ENCODE measurements around the gene CWC27. TPM values are rescaled to one million over a fixed set of nuclear protein-coding genes. Genes with fewer than 3 reads are reported as not detected.

The CWC27 gene
- total RNA-seq, 1 experiment from 2014 or later, result 42.7 TPM

- TF ChIP-seq, protein P1, sequence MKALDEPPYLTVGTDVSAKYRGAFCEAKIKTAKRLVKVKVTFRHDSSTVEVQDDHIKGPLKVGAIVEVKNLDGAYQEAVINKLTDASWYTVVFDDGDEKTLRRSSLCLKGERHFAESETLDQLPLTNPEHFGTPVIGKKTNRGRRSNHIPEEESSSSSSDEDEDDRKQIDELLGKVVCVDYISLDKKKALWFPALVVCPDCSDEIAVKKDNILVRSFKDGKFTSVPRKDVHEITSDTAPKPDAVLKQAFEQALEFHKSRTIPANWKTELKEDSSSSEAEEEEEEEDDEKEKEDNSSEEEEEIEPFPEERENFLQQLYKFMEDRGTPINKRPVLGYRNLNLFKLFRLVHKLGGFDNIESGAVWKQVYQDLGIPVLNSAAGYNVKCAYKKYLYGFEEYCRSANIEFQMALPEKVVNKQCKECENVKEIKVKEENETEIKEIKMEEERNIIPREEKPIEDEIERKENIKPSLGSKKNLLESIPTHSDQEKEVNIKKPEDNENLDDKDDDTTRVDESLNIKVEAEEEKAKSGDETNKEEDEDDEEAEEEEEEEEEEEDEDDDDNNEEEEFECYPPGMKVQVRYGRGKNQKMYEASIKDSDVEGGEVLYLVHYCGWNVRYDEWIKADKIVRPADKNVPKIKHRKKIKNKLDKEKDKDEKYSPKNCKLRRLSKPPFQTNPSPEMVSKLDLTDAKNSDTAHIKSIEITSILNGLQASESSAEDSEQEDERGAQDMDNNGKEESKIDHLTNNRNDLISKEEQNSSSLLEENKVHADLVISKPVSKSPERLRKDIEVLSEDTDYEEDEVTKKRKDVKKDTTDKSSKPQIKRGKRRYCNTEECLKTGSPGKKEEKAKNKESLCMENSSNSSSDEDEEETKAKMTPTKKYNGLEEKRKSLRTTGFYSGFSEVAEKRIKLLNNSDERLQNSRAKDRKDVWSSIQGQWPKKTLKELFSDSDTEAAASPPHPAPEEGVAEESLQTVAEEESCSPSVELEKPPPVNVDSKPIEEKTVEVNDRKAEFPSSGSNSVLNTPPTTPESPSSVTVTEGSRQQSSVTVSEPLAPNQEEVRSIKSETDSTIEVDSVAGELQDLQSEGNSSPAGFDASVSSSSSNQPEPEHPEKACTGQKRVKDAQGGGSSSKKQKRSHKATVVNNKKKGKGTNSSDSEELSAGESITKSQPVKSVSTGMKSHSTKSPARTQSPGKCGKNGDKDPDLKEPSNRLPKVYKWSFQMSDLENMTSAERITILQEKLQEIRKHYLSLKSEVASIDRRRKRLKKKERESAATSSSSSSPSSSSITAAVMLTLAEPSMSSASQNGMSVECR (CRISPR knock-in tag; IDR thresholded peaks at IDR 0.05; ENCODE audit: borderline replicate concordance), result no peak
- no peak for TF ChIP-seq IRF1 (CRISPR knock-in tag; IDR thresholded peaks at IDR 0.05)
These were observed 278.5 kb downstream of the CWC27 start (continued) for GRCh38 chr5:65047225-65047624.

GRCh38 chr5:65047948-65048690 is 279.4 kb downstream of the CWC27 start:
- ATAC-seq (no peak), DNase-seq (ENCODE audit: low spot score) (no peak)
- Mint-ChIP-seq H3K4me1 (no peaks in the 10 kb centered on the region), H3K27me3 (ENCODE audit: low read depth) (no peaks in the 10 kb centered on the region), H3K27ac (no peak overlapping the region), H3K36me3 (no peaks in the 10 kb centered on the region), H3K9me3 (no peaks in the 10 kb centered on the region), H3K4me3 (no peak overlapping the region)
- ChIA-PET POLR2A (no interaction called here), CTCF (interaction anchor here (1.5 kb wide), 1 partner anchor 10 kb away, joined by 3 read pairs; no protein-coding TSS in a partner anchor)
- TF ChIP-seq ZNF423 (CRISPR knock-in tag; IDR thresholded peaks at IDR 0.05) (no peak), TEAD1 (CRISPR knock-in tag; IDR thresholded peaks at IDR 0.05) (no peak), CTCF (IDR thresholded peaks at IDR 0.05) (no peak), FOXP1 (CRISPR knock-in tag; IDR thresholded peaks at IDR 0.05; ENCODE audit: borderline replicate concordance) (no peak), MXD4 (CRISPR knock-in tag; IDR thresholded peaks at IDR 0.05; ENCODE audit: borderline replicate concordance) (no peak), NR3C1 (CRISPR knock-in tag; conservative IDR thresholded peaks at IDR 0.05; ENCODE audit: low read depth) (no peak), NR2C2 (CRISPR knock-in tag; IDR thresholded peaks at IDR 0.05) (no peak)
- TF ChIP-seq, protein P2, sequence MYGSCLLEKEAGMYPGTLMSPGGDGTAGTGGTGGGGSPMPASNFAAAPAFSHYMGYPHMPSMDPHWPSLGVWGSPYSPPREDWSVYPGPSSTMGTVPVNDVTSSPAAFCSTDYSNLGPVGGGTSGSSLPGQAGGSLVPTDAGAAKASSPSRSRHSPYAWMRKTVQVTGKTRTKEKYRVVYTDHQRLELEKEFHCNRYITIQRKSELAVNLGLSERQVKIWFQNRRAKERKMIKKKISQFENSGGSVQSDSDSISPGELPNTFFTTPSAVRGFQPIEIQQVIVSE (CRISPR knock-in tag; IDR thresholded peaks at IDR 0.05; ENCODE audit: borderline replicate concordance), result no peak
- TF ChIP-seq, protein P3, sequence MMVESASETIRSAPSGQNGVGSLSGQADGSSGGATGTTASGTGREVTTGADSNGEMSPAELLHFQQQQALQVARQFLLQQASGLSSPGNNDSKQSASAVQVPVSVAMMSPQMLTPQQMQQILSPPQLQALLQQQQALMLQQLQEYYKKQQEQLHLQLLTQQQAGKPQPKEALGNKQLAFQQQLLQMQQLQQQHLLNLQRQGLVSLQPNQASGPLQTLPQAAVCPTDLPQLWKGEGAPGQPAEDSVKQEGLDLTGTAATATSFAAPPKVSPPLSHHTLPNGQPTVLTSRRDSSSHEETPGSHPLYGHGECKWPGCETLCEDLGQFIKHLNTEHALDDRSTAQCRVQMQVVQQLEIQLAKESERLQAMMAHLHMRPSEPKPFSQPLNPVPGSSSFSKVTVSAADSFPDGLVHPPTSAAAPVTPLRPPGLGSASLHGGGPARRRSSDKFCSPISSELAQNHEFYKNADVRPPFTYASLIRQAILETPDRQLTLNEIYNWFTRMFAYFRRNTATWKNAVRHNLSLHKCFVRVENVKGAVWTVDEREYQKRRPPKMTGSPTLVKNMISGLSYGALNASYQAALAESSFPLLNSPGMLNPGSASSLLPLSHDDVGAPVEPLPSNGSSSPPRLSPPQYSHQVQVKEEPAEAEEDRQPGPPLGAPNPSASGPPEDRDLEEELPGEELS (CRISPR knock-in tag; IDR thresholded peaks at IDR 0.05), result no peak
- TF ChIP-seq, protein P4, sequence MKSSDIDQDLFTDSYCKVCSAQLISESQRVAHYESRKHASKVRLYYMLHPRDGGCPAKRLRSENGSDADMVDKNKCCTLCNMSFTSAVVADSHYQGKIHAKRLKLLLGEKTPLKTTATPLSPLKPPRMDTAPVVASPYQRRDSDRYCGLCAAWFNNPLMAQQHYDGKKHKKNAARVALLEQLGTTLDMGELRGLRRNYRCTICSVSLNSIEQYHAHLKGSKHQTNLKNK (CRISPR knock-in tag; IDR thresholded peaks at IDR 0.05), result no peak
- TF ChIP-seq, protein P5, sequence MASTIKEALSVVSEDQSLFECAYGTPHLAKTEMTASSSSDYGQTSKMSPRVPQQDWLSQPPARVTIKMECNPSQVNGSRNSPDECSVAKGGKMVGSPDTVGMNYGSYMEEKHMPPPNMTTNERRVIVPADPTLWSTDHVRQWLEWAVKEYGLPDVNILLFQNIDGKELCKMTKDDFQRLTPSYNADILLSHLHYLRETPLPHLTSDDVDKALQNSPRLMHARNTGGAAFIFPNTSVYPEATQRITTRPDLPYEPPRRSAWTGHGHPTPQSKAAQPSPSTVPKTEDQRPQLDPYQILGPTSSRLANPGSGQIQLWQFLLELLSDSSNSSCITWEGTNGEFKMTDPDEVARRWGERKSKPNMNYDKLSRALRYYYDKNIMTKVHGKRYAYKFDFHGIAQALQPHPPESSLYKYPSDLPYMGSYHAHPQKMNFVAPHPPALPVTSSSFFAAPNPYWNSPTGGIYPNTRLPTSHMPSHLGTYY (CRISPR knock-in tag; IDR thresholded peaks at IDR 0.05), result no peak

Data from WTC11 (cell line).